ENCODE measurements around the gene SNAP23. TPM values are rescaled to one million over a fixed set of nuclear protein-coding genes. Genes with fewer than 3 reads are reported as not detected.

Gene SNAP23
- 46.7 TPM for polyA plus RNA-seq (2013, experiment 1 of 2)
- 49.0 TPM for polyA plus RNA-seq (2013, experiment 2 of 2)

- Histone ChIP-seq H3K4me3 (ENCODE audit: low read length) (peak within 1 kb of the TSS; percentile 72), H3K56ac (ENCODE audit: low read length) (peak within 1 kb of the TSS; percentile 89), H3K4me1 (ENCODE audit: control insufficient read depth, low read depth, low read length) (peaks cover 2% of the 10 kb centered on the region), H3K27me3 (ENCODE audit: insufficient read depth, low read length, poor library complexity) (no peaks in the 10 kb centered on the region), H3K36me3 (ENCODE audit: control insufficient read depth, insufficient read depth, low read length) (no peaks in the 10 kb centered on the region), H4K8ac (ENCODE audit: low read depth, low read length) (no peak within 1 kb of the TSS), H3K79me1 (ENCODE audit: low read length) (peaks cover 2% of the 10 kb centered on the region), H3K18ac (ENCODE audit: low read length) (peak within 1 kb of the TSS; percentile 77), H3K4me2 (ENCODE audit: low read length) (peak within 1 kb of the TSS; percentile 70), H2BK5ac (ENCODE audit: low read length) (no peak within 1 kb of the TSS), H3K27ac (ENCODE audit: low read depth, low read length) (no peak within 1 kb of the TSS), H2BK120ac (ENCODE audit: low read depth, low read length) (no peak within 1 kb of the TSS), H3K79me2 (ENCODE audit: control insufficient read depth, insufficient read depth, low read length) (peaks cover 4% of the 10 kb centered on the region), H4K5ac (ENCODE audit: low read length) (no peak within 1 kb of the TSS), H3K4ac (ENCODE audit: low read depth, low read length) (no peak within 1 kb of the TSS), H2AK5ac (ENCODE audit: low read length) (no peak within 1 kb of the TSS), H3K23ac (ENCODE audit: low read length) (no peak within 1 kb of the TSS), H3K9ac (ENCODE audit: low read length) (peak within 1 kb of the TSS; percentile 81), H2BK15ac (replicated peaks; ENCODE audit: low read depth) (no peak within 1 kb of the TSS)
- peak; percentile 94 for DNase-seq
- WGBS (ENCODE audit: extremely low coverage, insufficient coverage, low lambda C conversion rate): no CpG with 5 or more reads among the region's 43 CpGs
Observed at GRCh38 chr15:42495361-42496212, at the start of gene SNAP23. Gene SNAP23, plus strand, starts transcription at chr15:42495634. Its CDS starts 16,213 bp downstream, at chr15:42511847.

GRCh38 chr15:42447599-42447998 is 47.8 kb upstream of the SNAP23 start:
- no peak for DNase-seq
- H3K56ac ChIP-seq (ENCODE audit: low read length): no peak overlapping the region
- no peak overlapping the region for H2BK5ac ChIP-seq (ENCODE audit: low read length)
- H3K79me2 ChIP-seq (ENCODE audit: control insufficient read depth, insufficient read depth, low read length): no peaks in the 10 kb centered on the region
- H3K4me1 ChIP-seq (ENCODE audit: control insufficient read depth, low read depth, low read length): no peaks in the 10 kb centered on the region
- H3K4ac ChIP-seq (ENCODE audit: low read depth, low read length): no peak overlapping the region
- no peak overlapping the region for H2BK120ac ChIP-seq (ENCODE audit: low read depth, low read length)
- no peak overlapping the region for H2BK15ac ChIP-seq (replicated peaks; ENCODE audit: low read depth)
- no peak overlapping the region for H3K27ac ChIP-seq (ENCODE audit: low read depth, low read length)
- H4K5ac ChIP-seq (ENCODE audit: low read length): no peak overlapping the region
- no peak overlapping the region for H2AK5ac ChIP-seq (ENCODE audit: low read length)
- H3K4me2 ChIP-seq (ENCODE audit: low read length): no peak overlapping the region
- no peak overlapping the region for H4K8ac ChIP-seq (ENCODE audit: low read depth, low read length)
- no peaks in the 10 kb centered on the region for H3K27me3 ChIP-seq (ENCODE audit: insufficient read depth, low read length, poor library complexity)
- peaks cover 6% of the 10 kb centered on the region for H3K36me3 ChIP-seq (ENCODE audit: control insufficient read depth, insufficient read depth, low read length)
- no peak overlapping the region for H3K9ac ChIP-seq (ENCODE audit: low read length)
- H3K79me1 ChIP-seq (ENCODE audit: low read length): no peaks in the 10 kb centered on the region
- H3K18ac ChIP-seq (ENCODE audit: low read length): no peak overlapping the region
- WGBS (ENCODE audit: extremely low coverage, insufficient coverage, low lambda C conversion rate): no CpG with 5 or more reads among the region's 2 CpGs
- no peak overlapping the region for H3K4me3 ChIP-seq (ENCODE audit: low read length)
- no peak overlapping the region for H3K23ac ChIP-seq (ENCODE audit: low read length)

- no peak overlapping the region for H3K4me3 ChIP-seq (ENCODE audit: low read length)
- H3K23ac ChIP-seq (ENCODE audit: low read length): no peak overlapping the region
- DNase-seq: no peak
- no peak overlapping the region for H4K5ac ChIP-seq (ENCODE audit: low read length)
- no peak overlapping the region for H3K4me2 ChIP-seq (ENCODE audit: low read length)
- no peak overlapping the region for H3K9ac ChIP-seq (ENCODE audit: low read length)
- H4K8ac ChIP-seq (ENCODE audit: low read depth, low read length): no peak overlapping the region
- no peak overlapping the region for H3K56ac ChIP-seq (ENCODE audit: low read length)
- no peak overlapping the region for H3K4ac ChIP-seq (ENCODE audit: low read depth, low read length)
- H2BK5ac ChIP-seq (ENCODE audit: low read length): no peak overlapping the region
- H3K18ac ChIP-seq (ENCODE audit: low read length): no peak overlapping the region
- no peaks in the 10 kb centered on the region for H3K79me2 ChIP-seq (ENCODE audit: control insufficient read depth, insufficient read depth, low read length)
- H3K79me1 ChIP-seq (ENCODE audit: low read length): no peaks in the 10 kb centered on the region
- no peak overlapping the region for H2AK5ac ChIP-seq (ENCODE audit: low read length)
- H3K27ac ChIP-seq (ENCODE audit: low read depth, low read length): no peak overlapping the region
- no CpG with 5 or more reads among the region's 6 CpGs for WGBS (ENCODE audit: extremely low coverage, insufficient coverage, low lambda C conversion rate)
- H2BK120ac ChIP-seq (ENCODE audit: low read depth, low read length): no peak overlapping the region
- H3K36me3 ChIP-seq (ENCODE audit: control insufficient read depth, insufficient read depth, low read length): peaks cover 6% of the 10 kb centered on the region
- no peak overlapping the region for H2BK15ac ChIP-seq (replicated peaks; ENCODE audit: low read depth)
- no peaks in the 10 kb centered on the region for H3K27me3 ChIP-seq (ENCODE audit: insufficient read depth, low read length, poor library complexity)
- H3K4me1 ChIP-seq (ENCODE audit: control insufficient read depth, low read depth, low read length): no peaks in the 10 kb centered on the region
Observed at GRCh38 chr15:42448281-42448680, 47.2 kb upstream of the SNAP23 start.

- H3K4me1 ChIP-seq (ENCODE audit: control insufficient read depth, low read depth, low read length): no peaks in the 10 kb centered on the region
- H2AK5ac ChIP-seq (ENCODE audit: low read length): no peak overlapping the region
- WGBS (ENCODE audit: extremely low coverage, insufficient coverage, low lambda C conversion rate): no CpG with 5 or more reads among the region's 13 CpGs
- H3K4me2 ChIP-seq (ENCODE audit: low read length): no peak overlapping the region
- no peak overlapping the region for H4K5ac ChIP-seq (ENCODE audit: low read length)
- H2BK15ac ChIP-seq (replicated peaks; ENCODE audit: low read depth): no peak overlapping the region
- no peaks in the 10 kb centered on the region for H3K27me3 ChIP-seq (ENCODE audit: insufficient read depth, low read length, poor library complexity)
- no peak overlapping the region for H2BK120ac ChIP-seq (ENCODE audit: low read depth, low read length)
- no peak overlapping the region for H4K8ac ChIP-seq (ENCODE audit: low read depth, low read length)
- no peak overlapping the region for H3K4ac ChIP-seq (ENCODE audit: low read depth, low read length)
- no peak overlapping the region for H3K9ac ChIP-seq (ENCODE audit: low read length)
- peaks cover 3% of the 10 kb centered on the region for H3K36me3 ChIP-seq (ENCODE audit: control insufficient read depth, insufficient read depth, low read length)
- no peak overlapping the region for H3K23ac ChIP-seq (ENCODE audit: low read length)
- no peak overlapping the region for H2BK5ac ChIP-seq (ENCODE audit: low read length)
- no peaks in the 10 kb centered on the region for H3K79me1 ChIP-seq (ENCODE audit: low read length)
- no peak overlapping the region for H3K27ac ChIP-seq (ENCODE audit: low read depth, low read length)
- no peak overlapping the region for H3K4me3 ChIP-seq (ENCODE audit: low read length)
- H3K79me2 ChIP-seq (ENCODE audit: control insufficient read depth, insufficient read depth, low read length): no peaks in the 10 kb centered on the region
- no peak overlapping the region for H3K56ac ChIP-seq (ENCODE audit: low read length)
- no peak overlapping the region for H3K18ac ChIP-seq (ENCODE audit: low read length)
- DNase-seq: no peak
Observed at GRCh38 chr15:42449770-42450424, 45.5 kb upstream of the SNAP23 start.

GRCh38 chr15:42450425-42450790 is 45.0 kb upstream of the SNAP23 start:
- no CpG with 5 or more reads among the region's 4 CpGs for WGBS (ENCODE audit: extremely low coverage, insufficient coverage, low lambda C conversion rate)
- H3K27me3 ChIP-seq (ENCODE audit: insufficient read depth, low read length, poor library complexity): no peaks in the 10 kb centered on the region
- no peak overlapping the region for H3K4ac ChIP-seq (ENCODE audit: low read depth, low read length)
- H3K4me2 ChIP-seq (ENCODE audit: low read length): no peak overlapping the region
- H2BK15ac ChIP-seq (replicated peaks; ENCODE audit: low read depth): no peak overlapping the region
- no peak overlapping the region for H2BK120ac ChIP-seq (ENCODE audit: low read depth, low read length)
- no peak for DNase-seq
- H4K5ac ChIP-seq (ENCODE audit: low read length): no peak overlapping the region
- H3K79me1 ChIP-seq (ENCODE audit: low read length): no peaks in the 10 kb centered on the region
- no peaks in the 10 kb centered on the region for H3K4me1 ChIP-seq (ENCODE audit: control insufficient read depth, low read depth, low read length)
- H3K56ac ChIP-seq (ENCODE audit: low read length): no peak overlapping the region
- no peak overlapping the region for H2AK5ac ChIP-seq (ENCODE audit: low read length)
- no peak overlapping the region for H3K27ac ChIP-seq (ENCODE audit: low read depth, low read length)
- H3K23ac ChIP-seq (ENCODE audit: low read length): no peak overlapping the region
- H3K18ac ChIP-seq (ENCODE audit: low read length): no peak overlapping the region
- H4K8ac ChIP-seq (ENCODE audit: low read depth, low read length): no peak overlapping the region
- H3K4me3 ChIP-seq (ENCODE audit: low read length): no peak overlapping the region
- no peaks in the 10 kb centered on the region for H3K79me2 ChIP-seq (ENCODE audit: control insufficient read depth, insufficient read depth, low read length)
- peaks cover 3% of the 10 kb centered on the region for H3K36me3 ChIP-seq (ENCODE audit: control insufficient read depth, insufficient read depth, low read length)
- no peak overlapping the region for H2BK5ac ChIP-seq (ENCODE audit: low read length)
- no peak overlapping the region for H3K9ac ChIP-seq (ENCODE audit: low read length)

All from mesendoderm (in vitro differentiated cells).